GM19193 (cell line): ENCODE measurements around the gene PIAS2.

Source experiments
- POLR2A ChIP-seq: IDR thresholded peaks from 4 replicates; pipeline ENCODE4 v1.6.1; 2011; ENCODE audit not compliant: insufficient read depth, insufficient read length; ENCODE audit errors: extremely low read depth

The PIAS2 gene

DNA sequence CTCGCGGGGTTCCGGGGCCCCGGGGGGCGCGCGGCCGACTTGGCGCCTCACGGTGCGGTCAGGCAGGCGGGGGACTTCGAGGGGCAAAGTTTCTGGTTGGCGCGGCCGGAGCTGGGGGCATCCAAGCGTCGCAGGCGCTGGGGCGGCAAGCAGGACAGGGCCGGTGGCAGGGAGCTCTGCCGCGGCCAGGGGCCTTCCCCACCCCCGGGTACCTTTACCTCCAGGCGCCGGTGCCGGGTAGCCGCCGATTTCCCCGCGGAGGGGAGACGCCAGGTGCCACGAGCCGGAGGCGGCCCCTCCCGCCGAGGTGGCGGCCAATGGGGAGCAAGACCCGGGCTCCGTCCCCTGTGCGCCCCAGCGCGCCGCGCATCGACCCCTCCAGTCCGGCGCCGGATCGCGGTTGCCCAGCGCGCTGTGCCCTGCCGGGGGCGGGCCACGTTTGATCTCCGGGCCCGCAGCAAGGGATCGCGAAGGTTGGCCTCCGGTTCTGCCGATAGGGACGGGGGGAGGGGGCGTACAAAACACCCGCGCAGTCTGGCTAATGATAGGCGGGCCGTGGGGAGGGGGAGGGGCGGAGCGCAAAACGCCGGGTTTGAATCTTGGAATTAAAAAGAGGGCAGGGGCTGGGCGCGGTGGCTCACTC, 160.6 kb downstream of the PIAS2 start, which contains the start of gene ST8SIA5:
ST8SIA5 (minus strand) TSS at position 495 of the 643 bp plus-strand sequence. CDS start 545 bp downstream, outside the sequence.
- no peak for TF ChIP-seq POLR2A

GRCh38 chr18:46756025-46756558, 161.2 kb downstream of the PIAS2 start:
- TF ChIP-seq POLR2A, result no peak

GRCh38 chr18:46755315-46756024, 161.8 kb downstream of the PIAS2 start:
- TF ChIP-seq POLR2A, result no peak

DNA sequence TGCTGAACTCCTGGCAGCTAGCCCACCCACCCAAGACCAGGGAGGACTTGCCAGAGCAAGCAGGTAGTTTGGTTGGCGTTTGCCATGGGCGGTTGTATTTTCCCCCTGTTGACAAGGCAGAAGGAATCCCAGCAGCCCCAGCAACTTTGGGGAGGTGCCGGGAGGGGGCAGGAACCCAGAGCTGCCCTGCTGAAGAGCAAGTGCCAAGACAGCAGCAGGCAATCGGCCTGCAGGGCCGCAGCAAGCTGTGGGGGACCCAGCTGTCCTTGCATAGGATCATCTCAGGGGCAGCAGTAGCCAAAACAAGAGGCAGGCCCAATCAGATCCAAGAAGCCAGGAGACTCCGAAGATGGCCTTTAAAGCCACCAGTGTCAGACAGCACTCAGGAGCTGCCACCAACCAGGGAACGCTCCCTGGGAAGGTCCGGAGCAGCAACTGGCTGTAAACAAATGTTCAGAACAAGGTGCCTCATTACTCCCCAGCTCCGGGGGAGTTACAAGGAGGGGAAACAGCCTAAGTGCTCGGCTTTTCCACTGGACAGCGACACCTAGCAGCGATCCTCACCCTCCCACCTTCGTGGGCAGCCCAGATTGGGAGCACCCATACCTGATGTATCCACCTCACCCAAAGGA, 162.5 kb downstream of the PIAS2 start:
- TF ChIP-seq POLR2A, result no peak

DNA sequence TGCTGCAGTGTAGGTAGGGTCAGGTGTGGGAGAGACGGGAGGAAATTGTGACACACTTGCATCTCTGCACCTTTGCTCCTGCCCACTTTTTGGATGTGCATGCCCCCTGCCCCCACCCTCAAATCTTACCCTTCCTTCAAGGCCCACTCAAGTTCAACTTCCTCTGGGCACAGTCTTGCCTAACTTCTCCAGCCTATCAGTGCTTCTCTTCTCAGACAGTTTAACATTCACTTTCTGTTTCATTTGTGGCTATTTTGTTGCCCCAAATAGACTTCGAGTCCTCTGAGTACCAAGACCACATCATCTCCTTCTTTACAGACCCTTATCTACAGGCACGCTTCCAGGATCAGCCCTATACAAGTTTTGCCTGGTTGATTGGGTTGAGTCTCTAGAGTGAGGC, 163.1 kb downstream of the PIAS2 start:
- no peak for TF ChIP-seq POLR2A
